GM19043 (cell line): ENCODE results near the gene ECHDC1.

ENCODE experiments used
- ATAC-seq: cut with Tn5 transposase; IDR thresholded peaks from one replicate; pipeline ENCODE4 v1.9.1; 2021; ENCODE audit warnings: low read depth; ENCODE audit not compliant: unreplicated experiment

Gene ECHDC1

DNA sequence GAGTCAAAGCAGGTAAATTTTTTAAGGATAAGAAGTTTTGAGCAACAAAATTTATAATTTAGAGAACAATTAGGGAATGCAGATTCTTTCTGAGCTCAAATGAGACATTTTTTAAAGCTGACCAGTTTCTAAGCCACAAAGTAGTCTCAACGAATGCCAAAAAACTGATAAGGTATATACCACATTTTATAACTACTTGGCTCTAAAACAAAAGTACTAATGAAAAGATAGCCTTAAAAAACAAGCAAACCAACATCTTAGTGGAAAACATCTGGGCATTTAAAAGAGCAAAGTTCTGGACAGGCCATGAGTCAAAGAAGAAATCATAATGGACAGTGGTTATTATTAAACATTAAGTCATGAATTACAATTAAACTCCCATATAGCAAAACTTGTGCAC, 99.9 kb downstream of the ECHDC1 start:
- no peak for ATAC-seq
